Smooth muscle cell (in vitro differentiated cells): Measurements from ENCODE around the gene RAB8A. TPM values are rescaled to one million over a fixed set of nuclear protein-coding genes. Genes with fewer than 3 reads are reported as not detected.
"Not testable (repeated sequence)": the region's sequence is repeated elsewhere in the genome, so short reads cannot be mapped to it uniquely, and the experiment has no call there.

ENCODE experiments used
- DNase-seq: peaks from one replicate; lab custom pipeline; 2025; ENCODE audit not compliant: unreplicated experiment; lab: John Stamatoyannopoulos, UW
- H2AFZ ChIP-seq: fragments of 200-600 bp; sonication (generic); 2 replicates; pipeline ENCODE4 v1.6.0; 2016; ENCODE audit warnings: antibody characterized with exemption, low read depth, mild to moderate bottlenecking
- H3F3A ChIP-seq: fragments of 200-600 bp; sonication (generic); 2 replicates; pipeline ENCODE4 v1.6.0; 2017; ENCODE audit warnings: antibody characterized with exemption, low read depth
- H3K27ac ChIP-seq: fragments of 200-600 bp; sonication (generic); 2 replicates; pipeline ENCODE4 v1.5.1; 2016; ENCODE audit warnings: low read depth, mild to moderate bottlenecking
- H3K27me3 ChIP-seq: fragments of 200-600 bp; sonication (generic); 2 replicates; pipeline ENCODE4 v1.6.1; 2016; ENCODE audit warnings: low read depth, mild to moderate bottlenecking
- H3K36me3 ChIP-seq: fragments of 200-600 bp; sonication (generic); 2 replicates; pipeline ENCODE4 v1.5.1; 2016; ENCODE audit warnings: low read depth
- H3K4me1 ChIP-seq: fragments of 200-600 bp; sonication (generic); 2 replicates; pipeline ENCODE4 v1.5.1; 2016; ENCODE audit warnings: low read depth
- H3K4me2 ChIP-seq: fragments of 200-600 bp; sonication (generic); 2 replicates; pipeline ENCODE4 v1.6.0; 2016; ENCODE audit warnings: mild to moderate bottlenecking
- H3K4me3 ChIP-seq: fragments of 200-600 bp; sonication (generic); 2 replicates; pipeline ENCODE4 v1.5.1; 2016; ENCODE audit warnings: mild to moderate bottlenecking
- H3K79me2 ChIP-seq: fragments of 200-600 bp; sonication (generic); 2 replicates; pipeline ENCODE4 v1.6.0; 2016; ENCODE audit warnings: low read depth, mild to moderate bottlenecking
- H3K9ac ChIP-seq: fragments of 200-600 bp; sonication (generic); 2 replicates; pipeline ENCODE4 v1.6.0; 2016; ENCODE audit warnings: low read depth
- H3K9me3 ChIP-seq: fragments of 200-600 bp; sonication (generic); replicated peaks from 2 replicates; pipeline ENCODE4 v1.5.1; 2016; ENCODE audit warnings: low read depth
- H4K20me1 ChIP-seq: fragments of 200-600 bp; sonication (generic); 2 replicates; pipeline ENCODE4 v1.6.0; 2016; ENCODE audit warnings: low read depth
- CTCF ChIP-seq: fragments of 200-600 bp; sonication (generic); IDR thresholded peaks from 2 replicates; pipeline ENCODE4 v1.5.1; 2017; ENCODE audit warnings: borderline replicate concordance, mild to moderate bottlenecking, antibody characterized with exemption; ENCODE audit not compliant: insufficient read depth, poor library complexity, severe bottlenecking
- WGBS: methylation state at CpG from one replicate; pipeline ENCODE4 v1.1.7; 2016; ENCODE audit warnings: low lambda C conversion rate; 5-methylcytosine and 5-hydroxymethylcytosine counted together
- polyA plus RNA-seq: library from polyadenylated mRNA; unstranded; fragments of >200 nt; fragmentation: Nextera tagmentation; extraction: Ambion mirVana; gene quantifications from 2 replicates; pipeline ENCODE4 v1.2.1, GENCODE V29; 2016
- total RNA-seq: library from RNA; depleted of rRNA; stranded (reverse); fragments of >200 nt; gene quantifications from 2 replicates; pipeline ENCODE4 v1.2.3, GENCODE V29; 2014

The RAB8A gene
- total and polyA plus RNA-seq, 2 experiments from 2014 or later = 47.3 to 96.0 TPM

- peaks cover 41% of the 10 kb centered on the region for H3K79me2 ChIP-seq
- 96% methylated on average over 11 of the region's 11 CpGs for WGBS
Observed at GRCh38 chr19:16117594-16118033, 5.9 kb downstream of the RAB8A start.

GRCh38 chr19:16118489-16119033 lies 6.9 kb downstream of the RAB8A start:
- Histone ChIP-seq H3K27me3 (no peaks in the 10 kb centered on the region), H3K9me3 (no peaks in the 10 kb centered on the region), H3K9ac (no peak overlapping the region), H3K36me3 (peaks cover 6% of the 10 kb centered on the region), H3K4me1 (no peaks in the 10 kb centered on the region), H4K20me1 (peaks cover 39% of the 10 kb centered on the region), H2AFZ (no peak overlapping the region), H3K79me2 (peaks cover 31% of the 10 kb centered on the region), H3K27ac (no peak overlapping the region), H3F3A (no peaks in the 10 kb centered on the region), H3K4me3 (no peak overlapping the region), H3K4me2 (no peak overlapping the region)
- DNase-seq = no peak
- 98% methylated on average over 12 of the region's 12 CpGs for WGBS
- TF ChIP-seq CTCF = no peak

More at GRCh38 chr19:16117594-16118033, 5.9 kb downstream of the RAB8A start:
- no peaks in the 10 kb centered on the region for H3K27me3 ChIP-seq
- H3K9ac ChIP-seq = no peak overlapping the region
- H3K4me3 ChIP-seq = no peak overlapping the region
- H2AFZ ChIP-seq = no peak overlapping the region
- no peak for DNase-seq
- H3K27ac ChIP-seq = no peak overlapping the region
- no peak overlapping the region for H3K4me2 ChIP-seq
- no peaks in the 10 kb centered on the region for H3F3A ChIP-seq
- H3K4me1 ChIP-seq = peaks cover 2% of the 10 kb centered on the region
- TF ChIP-seq CTCF = no peak
- H3K36me3 ChIP-seq = peaks cover 6% of the 10 kb centered on the region
- H4K20me1 ChIP-seq = peaks cover 47% of the 10 kb centered on the region
- no peaks in the 10 kb centered on the region for H3K9me3 ChIP-seq

GRCh38 chr19:16119075-16119857 lies 7.6 kb downstream of the RAB8A start:
- not testable (repeated sequence) for H2AFZ ChIP-seq, H3K27me3 ChIP-seq, H3K36me3 ChIP-seq, H3K9me3 ChIP-seq, H3K4me3 ChIP-seq, H3K9ac ChIP-seq, H3F3A ChIP-seq, H3K4me2 ChIP-seq, H3K27ac ChIP-seq, H3K4me1 ChIP-seq, DNase-seq
- H4K20me1 ChIP-seq = peaks cover 36% of the 10 kb centered on the region
- peaks cover 24% of the 10 kb centered on the region for H3K79me2 ChIP-seq
- 94% methylated on average over 19 of the region's 19 CpGs for WGBS

GRCh38 chr19:16121141-16121540 lies 9.5 kb downstream of the RAB8A start:
- Histone ChIP-seq H3K27me3 (no peaks in the 10 kb centered on the region), H3K27ac (no peak overlapping the region), H3K36me3 (peaks cover 6% of the 10 kb centered on the region), H3K4me3 (no peak overlapping the region), H3K9me3 (no peaks in the 10 kb centered on the region), H3F3A (no peaks in the 10 kb centered on the region), H3K9ac (no peak overlapping the region), H4K20me1 (peaks cover 18% of the 10 kb centered on the region), H3K4me1 (no peaks in the 10 kb centered on the region), H3K4me2 (no peak overlapping the region), H2AFZ (no peak overlapping the region), H3K79me2 (peaks cover 6% of the 10 kb centered on the region)
- 79% methylated on average over 5 of the region's 5 CpGs for WGBS
- no peak for DNase-seq
- no peak for TF ChIP-seq CTCF
